GM12891 (cell line): ENCODE measurements around the gene SERPINA9.

Experiments
- DNase-seq: peaks from one replicate; pipeline ENCODE4 v3.0.0; 2011; ENCODE audit warnings: low spot score; ENCODE audit not compliant: insufficient read length
- FAIRE-seq: peaks from 2 replicates; lab custom pipeline; 2011; peaks lifted over from hg19 to GRCh38; lab: Jason Lieb, UNC
- PAX5 ChIP-seq: IDR thresholded peaks from 2 replicates; pipeline ENCODE4 v1.6.1; 2011; ENCODE audit warnings: low read length, moderate library complexity, mild to moderate bottlenecking; ENCODE audit not compliant: insufficient read depth, severe bottlenecking
- POLR2A ChIP-seq: IDR thresholded peaks from 2 replicates; pipeline ENCODE4 v1.6.1; 2011; ENCODE audit warnings: low read depth, low read length, control low read depth
- POLR2AphosphoS5 ChIP-seq: IDR thresholded peaks from 2 replicates; pipeline ENCODE4 v1.6.1; 2011; ENCODE audit warnings: low read depth, low read length, control low read depth
- POU2F2 ChIP-seq: IDR thresholded peaks from 2 replicates; pipeline ENCODE4 v1.6.1; 2011; ENCODE audit warnings: low read depth, mild to moderate bottlenecking, control low read depth, low read length, moderate library complexity
- SPI1 ChIP-seq: IDR thresholded peaks from 2 replicates; pipeline ENCODE4 v1.6.1; 2011; ENCODE audit warnings: low read depth, low read length, control low read depth
- TAF1 ChIP-seq: IDR thresholded peaks from 2 replicates; pipeline ENCODE4 v1.6.1; 2011; ENCODE audit warnings: low read depth, low read length, control low read depth

SERPINA9 gene

DNA sequence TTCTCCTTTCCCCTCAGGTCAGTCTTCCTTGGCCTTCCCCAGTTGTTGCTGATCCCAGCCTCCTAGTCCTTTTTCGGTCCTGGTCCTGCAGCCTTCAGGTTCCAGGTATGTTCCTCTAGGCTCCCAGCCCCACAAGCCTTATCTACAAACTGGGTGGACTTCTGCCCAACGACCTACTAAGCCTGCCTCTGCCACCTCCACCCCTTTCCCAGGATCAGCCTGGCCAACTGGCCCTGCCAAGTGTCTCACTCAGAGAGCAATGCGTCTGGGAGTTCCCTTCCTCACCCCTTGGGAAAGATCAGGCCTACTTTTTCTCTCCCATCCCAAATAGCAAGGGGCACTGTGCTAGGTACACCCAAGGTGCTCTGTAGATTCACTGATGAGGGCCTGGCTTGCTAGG, 33.4 kb upstream of the SERPINA9 start, which contains the start of gene SERPINA12:
Gene SERPINA12 (minus strand): TSS at position 114 of the 400 bp plus-strand sequence. CDS start 11,072 bp downstream, outside the sequence.
- no peak for DNase-seq

DNA sequence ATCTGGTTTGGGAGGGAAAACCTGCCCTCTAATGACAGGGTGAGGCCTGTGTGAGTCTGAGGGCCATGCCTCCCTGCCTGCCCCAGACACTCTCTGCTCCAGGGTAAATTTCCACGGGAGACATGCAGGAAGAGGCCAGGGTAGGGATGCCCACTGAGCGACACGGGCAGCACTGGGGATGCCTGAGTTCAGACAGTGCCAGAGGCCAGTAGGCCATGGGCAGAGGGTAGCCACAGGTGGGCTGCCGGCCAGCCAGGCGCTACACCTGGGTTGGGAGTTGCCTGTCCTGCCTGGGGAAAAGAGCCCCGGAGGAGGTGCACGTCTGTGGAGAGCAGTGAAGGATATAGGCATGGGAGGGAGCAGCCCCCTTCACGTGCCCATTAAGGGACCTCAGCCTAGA, 29.6 kb upstream of the SERPINA9 start:
- no peak for TF ChIP-seq SPI1
- FAIRE-seq = no peak
- DNase-seq = no peak

More for the DNA sequence above, 33.4 kb upstream of the SERPINA9 start, which contains the start of gene SERPINA12:
- FAIRE-seq = no peak
- TF ChIP-seq POU2F2 (no peak), SPI1 (no peak), POLR2AphosphoS5 (no peak), POLR2A (no peak), PAX5 (no peak), TAF1 (no peak)

DNA sequence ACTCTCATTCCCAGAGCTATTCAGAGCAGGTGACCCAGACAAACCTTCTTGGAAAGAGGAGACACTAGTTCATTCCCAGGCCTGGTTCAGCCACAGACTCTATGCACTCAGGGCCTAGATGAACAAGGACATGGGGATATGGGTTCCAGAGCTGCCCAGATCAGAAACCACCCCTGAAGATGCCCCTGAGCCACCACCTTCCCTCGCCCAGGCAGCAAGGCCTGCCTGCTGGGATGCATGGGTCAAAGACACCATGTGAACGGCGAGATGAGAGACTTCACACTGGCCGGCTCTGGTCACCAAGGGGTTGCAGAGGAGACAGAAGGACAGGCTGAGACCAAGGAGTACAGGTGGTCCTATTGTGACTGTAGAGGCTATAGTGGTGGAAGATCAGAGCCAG, 29.2 kb upstream of the SERPINA9 start:
- no peak for FAIRE-seq
- no peak for DNase-seq
- TF ChIP-seq TAF1 (no peak), PAX5 (no peak), POLR2AphosphoS5 (no peak), SPI1 (no peak), POLR2A (no peak), POU2F2 (no peak)

DNA sequence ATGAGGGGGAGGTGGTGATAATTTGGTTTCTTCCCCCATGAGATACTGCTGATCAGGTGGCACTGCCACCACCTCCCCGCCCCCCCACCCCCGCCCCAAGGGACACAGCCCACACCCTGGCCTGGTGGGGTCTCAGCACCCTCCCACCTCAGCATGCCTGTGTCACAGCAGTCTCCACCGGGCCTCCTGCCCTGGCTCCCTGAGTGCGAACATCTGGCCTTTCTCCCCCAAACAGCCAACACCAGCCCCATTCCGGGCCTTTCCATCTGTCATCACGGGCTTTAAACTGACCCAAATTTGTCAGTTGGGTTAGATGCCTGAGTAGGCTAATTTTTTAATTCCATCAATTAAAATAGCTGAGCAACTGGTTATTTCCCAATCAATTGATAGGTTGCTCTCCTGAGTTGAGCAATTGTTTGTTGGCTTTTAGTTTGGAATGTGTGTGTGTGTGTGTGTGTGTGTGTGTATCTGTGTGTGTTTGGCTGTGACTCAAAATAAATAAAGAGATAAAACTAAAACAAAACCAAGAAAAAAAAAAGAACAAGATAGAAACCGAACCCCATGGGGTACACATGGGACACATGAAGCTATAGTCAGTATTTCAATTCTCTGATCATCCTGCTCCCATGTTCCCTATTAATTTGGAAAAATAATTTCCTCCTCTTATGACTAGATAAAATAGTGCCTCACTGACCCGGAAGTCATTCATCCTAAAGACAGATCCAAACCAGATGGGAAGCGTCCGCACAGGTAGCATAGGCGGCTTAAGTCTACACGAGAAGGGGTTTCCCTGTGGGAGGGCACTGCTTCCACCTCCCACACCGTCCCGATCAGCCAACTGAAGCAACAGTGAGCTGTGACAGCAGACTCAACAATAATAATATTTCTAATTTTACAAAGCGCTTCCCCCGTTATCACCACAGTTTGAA, 25.9 kb upstream of the SERPINA9 start:
- FAIRE-seq (no peak), DNase-seq (no peak)
- TF ChIP-seq POLR2AphosphoS5 = no peak

DNA sequence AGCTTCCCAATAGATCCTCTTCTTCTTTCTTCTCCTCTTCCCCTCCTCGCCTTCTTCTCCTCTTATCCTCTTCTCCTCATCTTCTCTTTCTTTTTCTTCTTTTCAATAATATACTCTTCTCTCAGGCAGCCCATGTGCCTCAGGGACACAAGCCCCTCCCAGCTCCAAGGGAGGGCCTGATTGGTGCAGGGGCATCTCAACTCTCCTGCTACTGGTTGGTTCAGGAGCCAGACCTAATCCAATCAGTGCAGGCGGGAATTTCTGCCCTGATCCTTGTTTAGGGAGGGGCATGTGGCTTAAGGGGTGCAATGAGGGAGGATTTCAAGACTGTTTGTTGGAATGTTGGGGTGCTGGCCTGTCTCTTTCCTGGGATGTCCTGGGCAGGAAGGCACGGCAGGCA, 24.3 kb upstream of the SERPINA9 start:
- TF ChIP-seq SPI1 = no peak
- no peak for TF ChIP-seq POU2F2
- no peak for TF ChIP-seq POLR2AphosphoS5
- no peak for TF ChIP-seq TAF1
- no peak for TF ChIP-seq POLR2A
- TF ChIP-seq PAX5 = no peak
- no peak for FAIRE-seq
- DNase-seq = no peak

DNA sequence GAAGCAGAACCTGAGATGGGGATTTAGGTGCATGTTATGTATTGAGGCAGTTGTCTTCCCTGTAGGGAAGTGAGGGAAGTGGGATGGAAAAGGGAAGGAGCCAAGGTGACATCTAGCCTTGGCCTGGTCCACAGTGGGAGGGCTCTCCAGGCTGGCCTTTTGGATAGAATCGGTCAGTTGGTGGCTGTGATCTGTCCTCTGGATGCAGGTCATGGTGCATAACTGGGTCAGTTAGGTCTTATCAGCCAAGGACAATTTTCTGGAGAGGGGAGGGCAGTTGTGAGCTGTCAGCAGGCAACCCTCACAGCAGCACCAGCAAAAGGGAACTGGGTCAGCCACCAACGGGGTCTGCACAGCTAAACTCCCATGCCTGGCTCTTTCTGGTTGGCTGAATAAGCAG, 23.7 kb upstream of the SERPINA9 start:
- no peak for TF ChIP-seq POU2F2
- TF ChIP-seq PAX5 = no peak
- no peak for TF ChIP-seq TAF1
- no peak for TF ChIP-seq POLR2A
- TF ChIP-seq POLR2AphosphoS5 = no peak
- DNase-seq (no peak), FAIRE-seq (no peak)

DNA sequence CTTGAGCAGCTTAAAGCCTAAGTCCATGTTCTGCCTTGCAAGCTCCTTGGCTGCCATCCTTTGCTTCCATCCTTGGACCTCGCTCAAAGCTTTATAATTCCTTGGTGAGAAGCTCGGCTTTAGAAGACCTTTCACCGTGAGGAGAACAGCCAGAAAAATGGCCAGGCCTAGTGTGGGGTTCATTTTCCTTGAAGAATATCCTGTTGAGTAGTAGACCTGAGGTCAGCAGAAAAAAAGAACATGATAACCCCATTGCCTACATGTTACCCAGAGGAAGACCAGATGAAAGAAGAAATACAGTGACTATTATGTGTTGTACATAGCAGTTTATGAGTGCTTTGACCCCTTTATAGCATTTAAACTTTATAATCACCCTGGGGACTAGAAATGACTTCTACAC, 22.2 kb upstream of the SERPINA9 start:
- FAIRE-seq (no peak), DNase-seq (no peak)
- TF ChIP-seq POLR2A = no peak
- no peak for TF ChIP-seq SPI1
- no peak for TF ChIP-seq TAF1
- no peak for TF ChIP-seq PAX5
- TF ChIP-seq POU2F2 = no peak
- no peak for TF ChIP-seq POLR2AphosphoS5

DNA sequence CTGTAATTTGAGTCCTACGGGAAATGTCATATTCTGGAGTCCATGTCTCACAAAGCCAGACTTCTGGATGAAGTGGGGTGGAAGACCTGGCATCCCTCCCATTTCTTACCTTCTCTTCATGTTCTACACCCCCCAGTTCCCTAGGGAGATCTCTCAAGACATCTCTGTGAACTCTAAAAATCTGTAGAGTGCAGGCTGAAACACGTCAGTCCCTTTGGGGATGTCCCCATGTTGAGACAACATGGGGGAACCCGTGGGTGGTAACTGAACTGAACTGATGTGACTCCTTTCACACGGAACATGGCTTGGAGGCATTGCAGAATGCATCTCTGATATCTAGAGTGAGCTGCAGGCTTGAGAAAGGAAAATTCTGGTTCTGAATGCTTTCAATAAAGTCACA, 18.1 kb upstream of the SERPINA9 start:
- TF ChIP-seq POLR2A = no peak
- no peak for TF ChIP-seq POU2F2
- TF ChIP-seq POLR2AphosphoS5 = no peak
- no peak for TF ChIP-seq TAF1
- TF ChIP-seq SPI1 = no peak
- no peak for TF ChIP-seq PAX5
- no peak for FAIRE-seq
- no peak for DNase-seq

DNA sequence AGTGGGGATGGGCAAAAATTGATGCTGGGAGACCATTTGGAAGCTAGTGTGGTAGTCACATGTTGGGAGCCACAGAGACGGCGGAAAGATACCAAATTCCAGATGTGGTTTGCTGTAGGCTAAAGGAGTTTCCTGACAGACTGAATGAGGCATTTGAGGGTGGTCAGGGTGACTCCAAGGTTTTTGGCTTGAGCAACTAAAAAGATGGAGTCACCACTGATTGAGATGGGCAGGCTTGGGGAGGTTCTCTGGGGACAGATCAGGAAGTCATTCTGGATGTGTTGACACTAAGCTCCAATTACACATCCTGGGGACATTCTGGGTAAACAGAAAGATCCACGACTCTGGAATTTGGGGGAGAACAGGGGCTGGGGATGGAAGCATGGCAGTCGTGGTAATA, 15.5 kb upstream of the SERPINA9 start:
- TF ChIP-seq POU2F2 = no peak
- no peak for TF ChIP-seq TAF1
- no peak for TF ChIP-seq SPI1
- TF ChIP-seq POLR2A = no peak
- no peak for TF ChIP-seq PAX5
- FAIRE-seq (no peak), DNase-seq (no peak)

DNA sequence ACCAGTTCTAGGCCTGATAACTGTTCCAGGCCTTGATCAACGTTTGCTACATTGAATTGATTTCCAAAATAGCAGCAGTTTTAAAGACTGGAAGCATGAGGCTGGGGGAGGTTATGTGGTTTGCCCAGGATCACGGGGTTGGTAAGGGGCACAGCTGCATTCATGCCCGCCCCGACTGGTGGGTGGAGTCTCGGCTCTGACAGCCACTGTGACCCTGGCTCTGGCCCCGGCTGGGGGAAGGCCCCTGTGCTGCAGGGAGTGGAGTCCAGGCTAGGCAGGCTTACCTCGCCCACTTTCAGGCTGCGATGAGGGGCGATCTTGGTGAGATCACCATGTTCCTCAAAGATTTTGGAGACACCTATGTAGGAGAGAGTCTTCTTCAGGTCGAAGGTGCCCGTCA, 13.3 kb upstream of the SERPINA9 start:
- DNase-seq (no peak), FAIRE-seq (no peak)

DNA sequence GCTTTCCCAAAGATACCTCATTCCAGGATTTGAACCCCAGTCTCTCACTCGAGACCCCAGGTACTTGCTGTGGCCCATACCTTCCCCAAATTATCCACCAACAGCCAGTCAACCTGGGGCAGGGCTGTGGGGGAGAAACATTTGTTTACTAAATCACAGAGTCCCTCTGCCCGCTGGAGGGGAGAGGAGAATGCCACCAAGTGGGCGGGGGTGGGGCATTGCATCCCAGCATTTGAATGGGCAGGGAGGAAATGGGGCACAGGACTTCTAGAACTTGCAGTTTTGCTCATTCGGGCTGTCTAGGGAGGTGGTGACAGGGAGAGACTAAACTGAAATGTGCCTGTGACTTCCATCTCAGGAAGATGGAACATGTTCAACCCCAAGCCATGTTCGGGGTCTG, 10.9 kb upstream of the SERPINA9 start:
- FAIRE-seq = no peak
- no peak for DNase-seq
- TF ChIP-seq POU2F2 (no peak), PAX5 (no peak), TAF1 (no peak), SPI1 (no peak), POLR2A (no peak), POLR2AphosphoS5 (no peak)

More for the DNA sequence above, 13.3 kb upstream of the SERPINA9 start:
- TF ChIP-seq POU2F2 = no peak
- no peak for TF ChIP-seq PAX5
- no peak for TF ChIP-seq SPI1
- no peak for TF ChIP-seq POLR2A
- no peak for TF ChIP-seq POLR2AphosphoS5
- no peak for TF ChIP-seq TAF1
